Hepatocyte (in vitro differentiated cells): ENCODE data around the gene KIRREL1. TPM values are rescaled to one million over a fixed set of nuclear protein-coding genes. Genes with fewer than 3 reads are reported as not detected.

Experiments
- DNase-seq: peaks from one replicate; pipeline ENCODE4 v3.0.0-alpha.2; 2016; ENCODE audit warnings: low spot score
- H2AFZ ChIP-seq: fragments of 200-600 bp; sonication (generic); 2 replicates; pipeline ENCODE4 v1.6.0; 2016; ENCODE audit warnings: antibody characterized with exemption, mild to moderate bottlenecking
- H3K27ac ChIP-seq: fragments of 200-600 bp; sonication (generic); 2 replicates; pipeline ENCODE4 v1.5.1; 2016; ENCODE audit warnings: mild to moderate bottlenecking
- H3K27me3 ChIP-seq: fragments of 200-600 bp; sonication (generic); 2 replicates; pipeline ENCODE4 v1.6.1; 2016
- H3K36me3 ChIP-seq: fragments of 200-600 bp; sonication (generic); replicated peaks from 2 replicates; pipeline ENCODE4 v1.5.1; 2016; ENCODE audit warnings: low read depth; ENCODE audit not compliant: insufficient read depth
- H3K4me1 ChIP-seq: fragments of 200-600 bp; sonication (generic); 2 replicates; pipeline ENCODE4 v1.5.1; 2016; ENCODE audit warnings: mild to moderate bottlenecking, moderate library complexity; ENCODE audit not compliant: insufficient read depth
- H3K4me2 ChIP-seq: fragments of 200-600 bp; sonication (generic); 2 replicates; pipeline ENCODE4 v1.6.0; 2016
- H3K4me3 ChIP-seq: fragments of 200-600 bp; sonication (generic); 2 replicates; pipeline ENCODE4 v1.5.1; 2016; ENCODE audit warnings: mild to moderate bottlenecking
- H3K79me2 ChIP-seq: fragments of 200-600 bp; sonication (generic); 2 replicates; pipeline ENCODE4 v1.6.0; 2017; ENCODE audit warnings: mild to moderate bottlenecking
- H3K9me2 ChIP-seq: fragments of 200-600 bp; sonication (generic); replicated peaks from 2 replicates; pipeline ENCODE4 v1.6.0; 2017; ENCODE audit warnings: mild to moderate bottlenecking; ENCODE audit not compliant: insufficient read depth
- H3K9me3 ChIP-seq: fragments of 200-600 bp; sonication (generic); 2 replicates; pipeline ENCODE4 v1.5.1; 2016; ENCODE audit warnings: low read depth, mild to moderate bottlenecking
- H4K20me1 ChIP-seq: fragments of 200-600 bp; sonication (generic); 2 replicates; pipeline ENCODE4 v1.6.0; 2016; ENCODE audit warnings: mild to moderate bottlenecking; ENCODE audit not compliant: insufficient read depth, poor library complexity, severe bottlenecking
- CTCF ChIP-seq: fragments of 200-600 bp; sonication (generic); IDR thresholded peaks from 2 replicates; pipeline ENCODE4 v1.5.1; 2016; ENCODE audit warnings: antibody characterized with exemption, mild to moderate bottlenecking; ENCODE audit not compliant: poor library complexity
- EZH2 ChIP-seq: fragments of 200-600 bp; sonication (generic); IDR thresholded peaks from 2 replicates; pipeline ENCODE4 v1.6.1; 2016; ENCODE audit warnings: antibody characterized with exemption, mild to moderate bottlenecking, borderline replicate concordance
- EZH2phosphoT487 ChIP-seq: fragments of 200-600 bp; sonication (generic); IDR thresholded peaks from one replicate; pipeline ENCODE4 v1.6.1; 2018; ENCODE audit warnings: antibody characterized with exemption, mild to moderate bottlenecking, low read depth, moderate library complexity; ENCODE audit not compliant: unreplicated experiment, severe bottlenecking
- WGBS: methylation state at CpG from one replicate; pipeline ENCODE4 v1.1.6; 2016; ENCODE audit warnings: low lambda C conversion rate; ENCODE audit errors: missing lambda C conversion rate; 5-methylcytosine and 5-hydroxymethylcytosine counted together
- polyA plus RNA-seq: library from polyadenylated mRNA; unstranded; fragments of >200 nt; fragmentation: Nextera tagmentation; extraction: Ambion mirVana; gene quantifications from 2 replicates; pipeline ENCODE4 v1.2.1, GENCODE V29; 2016
- total RNA-seq: library from RNA; depleted of rRNA; stranded (reverse); fragments of >200 nt; gene quantifications from 2 replicates; pipeline ENCODE4 v1.2.3, GENCODE V29; 2014

KIRREL1 gene
- total and polyA plus RNA-seq, 2 experiments from 2014 or later: 20.4 to 47.1 TPM

GRCh38 chr1:158002631-158003405 lies 9.4 kb downstream of the KIRREL1 start:
- no peak for DNase-seq
- H2AFZ ChIP-seq: no peak overlapping the region
- H3K27me3 ChIP-seq: no peaks in the 10 kb centered on the region
- H3K4me1 ChIP-seq: peaks cover 40% of the 10 kb centered on the region
- H3K9me3 ChIP-seq: no peaks in the 10 kb centered on the region
- no peaks in the 10 kb centered on the region for H3K36me3 ChIP-seq
- H3K27ac ChIP-seq: peak overlapping the region; percentile 87
- no peak overlapping the region for H3K4me3 ChIP-seq
- TF ChIP-seq EZH2phosphoT487 (no peak), CTCF (no peak), EZH2 (no peak)
- H3K9me2 ChIP-seq: no peaks in the 10 kb centered on the region
- peak overlapping the region; percentile 49 for H3K4me2 ChIP-seq
- peaks cover 94% of the 10 kb centered on the region for H3K79me2 ChIP-seq
- 34% methylated on average over 14 of the region's 14 CpGs for WGBS
- peaks cover 9% of the 10 kb centered on the region for H4K20me1 ChIP-seq

GRCh38 chr1:158003406-158003800 lies 10.0 kb downstream of the KIRREL1 start:
- Histone ChIP-seq H3K9me2 (no peaks in the 10 kb centered on the region), H3K4me1 (peaks cover 45% of the 10 kb centered on the region), H4K20me1 (peaks cover 8% of the 10 kb centered on the region), H3K9me3 (no peaks in the 10 kb centered on the region), H2AFZ (no peak overlapping the region), H3K79me2 (peaks cover 94% of the 10 kb centered on the region), H3K4me3 (no peak overlapping the region), H3K27me3 (no peaks in the 10 kb centered on the region), H3K4me2 (peak overlapping the region; percentile 49), H3K27ac (peak overlapping the region; percentile 87), H3K36me3 (no peaks in the 10 kb centered on the region)
- 55% methylated on average over 5 of the region's 5 CpGs for WGBS
- TF ChIP-seq EZH2phosphoT487 (no peak), EZH2 (no peak)
- DNase-seq: no peak

- H3K9me3 ChIP-seq: no peaks in the 10 kb centered on the region
- 96% methylated on average over 2 of the region's 2 CpGs for WGBS
- H3K36me3 ChIP-seq: no peaks in the 10 kb centered on the region
- H3K4me3 ChIP-seq: no peak overlapping the region
- peaks cover 88% of the 10 kb centered on the region for H3K79me2 ChIP-seq
- H3K4me1 ChIP-seq: peaks cover 62% of the 10 kb centered on the region
- TF ChIP-seq EZH2 (no peak), CTCF (no peak), EZH2phosphoT487 (no peak)
- no peak overlapping the region for H3K4me2 ChIP-seq
- peaks cover 2% of the 10 kb centered on the region for H4K20me1 ChIP-seq
- H2AFZ ChIP-seq: no peak overlapping the region
- no peaks in the 10 kb centered on the region for H3K27me3 ChIP-seq
- H3K27ac ChIP-seq: no peak overlapping the region
- DNase-seq: no peak
- H3K9me2 ChIP-seq: no peaks in the 10 kb centered on the region
These were observed 11.8 kb downstream of the KIRREL1 start for GRCh38 chr1:158005224-158005623.

- peaks cover 82% of the 10 kb centered on the region for H3K79me2 ChIP-seq
- no peaks in the 10 kb centered on the region for H3K9me3 ChIP-seq
- H3K27me3 ChIP-seq: no peaks in the 10 kb centered on the region
- H3K27ac ChIP-seq: no peak overlapping the region
- H3K4me2 ChIP-seq: peak overlapping the region; percentile 18
- H2AFZ ChIP-seq: no peak overlapping the region
- TF ChIP-seq EZH2: no peak
- TF ChIP-seq CTCF: no peak
- no peak for TF ChIP-seq EZH2phosphoT487
- H3K36me3 ChIP-seq: no peaks in the 10 kb centered on the region
- no peak for DNase-seq
- WGBS: 83% methylated on average over 7 of the region's 7 CpGs
- no peaks in the 10 kb centered on the region for H4K20me1 ChIP-seq
- H3K4me3 ChIP-seq: no peak overlapping the region
- no peaks in the 10 kb centered on the region for H3K9me2 ChIP-seq
- H3K4me1 ChIP-seq: peaks cover 71% of the 10 kb centered on the region
These were observed 13.7 kb downstream of the KIRREL1 start for GRCh38 chr1:158007180-158007579.
